GM19328 (cell line): ENCODE data around the gene HOTAIR.

Source experiments
- ATAC-seq: cut with Tn5 transposase; IDR thresholded peaks from one replicate; pipeline ENCODE4 v1.9.1; 2021; ENCODE audit warnings: mild to moderate bottlenecking, moderate library complexity; ENCODE audit not compliant: unreplicated experiment

The HOTAIR gene

GRCh38 chr12:53976823-53977595, 2.3 kb upstream of the HOTAIR start:
- ATAC-seq, result no peak

- no peak for ATAC-seq
Measured at GRCh38 chr12:53976172-53976822, 1.5 kb upstream of the HOTAIR start.

GRCh38 chr12:53975479-53976152, 862 bp upstream of the HOTAIR start:
- no peak for ATAC-seq

GRCh38 chr12:53975064-53975471, 314 bp upstream of the HOTAIR start:
- ATAC-seq, result no peak

GRCh38 chr12:53973236-53974042, 1.3 kb downstream of the HOTAIR start:
- ATAC-seq, result no peak

GRCh38 chr12:53972722-53973235, 2.0 kb downstream of the HOTAIR start, which contains the start of gene HOXC11:
HOXC11 (plus strand) TSS chr12:53973126; CDS start chr12:53973242, 116 bp downstream.
- no peak for ATAC-seq

- ATAC-seq, result no peak
Measured at GRCh38 chr12:53972152-53972702, 2.5 kb downstream of the HOTAIR start.

GRCh38 chr12:53971686-53972085, 3.1 kb downstream of the HOTAIR start:
- ATAC-seq, result no peak

- ATAC-seq, result no peak
Measured at GRCh38 chr12:53971129-53971528, 3.6 kb downstream of the HOTAIR start.

- no peak for ATAC-seq
Measured at GRCh38 chr12:53970451-53970850, 4.3 kb downstream of the HOTAIR start.

GRCh38 chr12:53969588-53970259, 5.0 kb downstream of the HOTAIR start:
- ATAC-seq, result no peak

GRCh38 chr12:53968214-53969127, 6.3 kb downstream of the HOTAIR start:
- no peak for ATAC-seq

- no peak for ATAC-seq
Measured at GRCh38 chr12:53967421-53967925, 7.3 kb downstream of the HOTAIR start.

GRCh38 chr12:53966385-53967133, 8.2 kb downstream of the HOTAIR start:
- ATAC-seq, result no peak

- no peak for ATAC-seq
Measured at GRCh38 chr12:53966085-53966384, 8.7 kb downstream of the HOTAIR start.

- ATAC-seq, result no peak
Measured at GRCh38 chr12:53965281-53966084, 9.3 kb downstream of the HOTAIR start.

- no peak for ATAC-seq
Measured at GRCh38 chr12:53964315-53964713, 10.4 kb downstream of the HOTAIR start.
